Occipital lobe (tissue), 2 donors: ENCODE measurements around the gene PDHB. TPM values are rescaled to one million over a fixed set of nuclear protein-coding genes. Genes with fewer than 3 reads are reported as not detected.

Source experiments
- DNase-seq: peaks from one replicate; lab custom pipeline; 2025; lab: John Stamatoyannopoulos, UW
- total RNA-seq: library from RNA; depleted of rRNA; stranded (reverse); fragments of >200 nt; gene quantifications from one replicate; pipeline ENCODE4 v1.2.3, GENCODE V29; 2014

PDHB gene
- total RNA-seq, 1 donor from 2014 or later, result 52.1 TPM

- DNase-seq, result no peak
These were observed 30.0 kb downstream of the PDHB start for GRCh38 chr3:58403513-58404109.

GRCh38 chr3:58398669-58399333, 34.8 kb downstream of the PDHB start:
- no peak for DNase-seq

GRCh38 chr3:58394339-58394738, 39.3 kb downstream of the PDHB start:
- DNase-seq, result no peak

- no peak for DNase-seq
These were observed 41.5 kb downstream of the PDHB start for GRCh38 chr3:58392181-58392580.

- no peak for DNase-seq
These were observed 42.3 kb downstream of the PDHB start for GRCh38 chr3:58391156-58391865.

- DNase-seq, result no peak
These were observed 45.0 kb downstream of the PDHB start for GRCh38 chr3:58388550-58389091.

GRCh38 chr3:58387650-58388546, 45.7 kb downstream of the PDHB start:
- no peak for DNase-seq

GRCh38 chr3:58386626-58387365, 46.8 kb downstream of the PDHB start:
- DNase-seq, result peak; percentile 69

- DNase-seq, result no peak
These were observed 49.1 kb downstream of the PDHB start for GRCh38 chr3:58384381-58385090.

- DNase-seq, result peak; percentile 23
These were observed 49.7 kb downstream of the PDHB start for GRCh38 chr3:58383904-58384303.

- DNase-seq, result no peak
These were observed 50.2 kb downstream of the PDHB start for GRCh38 chr3:58383476-58383875.

- no peak for DNase-seq
These were observed 54.1 kb downstream of the PDHB start for GRCh38 chr3:58379351-58380073.

- no peak for DNase-seq
These were observed 55.9 kb downstream of the PDHB start for GRCh38 chr3:58377750-58378149.

Other genes starting within 250 kb of the PDHB start
- 0.94 TPM for gene DNASE1L3, start 222.9 kb downstream of the PDHB start, total RNA-seq
- 30.1 TPM for gene ABHD6, start 196.0 kb downstream of the PDHB start, total RNA-seq
- gene RPP14, start 127.6 kb downstream of the PDHB start, total RNA-seq, result 14.2 TPM
- 12.3 TPM for gene HTD2, start 127.3 kb downstream of the PDHB start, total RNA-seq
- 28.2 TPM for gene PXK, start 100.9 kb downstream of the PDHB start, total RNA-seq
- gene KCTD6, start 58.3 kb upstream of the PDHB start, total RNA-seq, result 31.7 TPM
- gene ACOX2, start 103.4 kb upstream of the PDHB start, total RNA-seq, result 0.78 TPM
- 24.8 TPM for gene FAM107A, start 143.6 kb upstream of the PDHB start, total RNA-seq
- gene FAM3D, start 232.9 kb upstream of the PDHB start, total RNA-seq, result not detected